Vein endothelial cell (primary cell): ENCODE measurements around the gene TMEM91. TPM values are rescaled to one million over a fixed set of nuclear protein-coding genes. Genes with fewer than 3 reads are reported as not detected.

Source experiments
- total RNA-seq: library from RNA; depleted of rRNA; stranded (reverse); fragments of >200 nt; gene quantifications from 2 replicates; pipeline ENCODE4 v1.2.3, GENCODE V29; 2012

TMEM91 gene
- 8.6 and 12.4 TPM in 2 replicates for total RNA-seq

GRCh38 chr19:41376241-41376997 lies at the start of gene TMEM91:
TSS of gene TMEM91 (plus strand) at chr19:41376533. CDS start at chr19:41378310, 1,777 bp downstream.

GRCh38 chr19:41353466-41354342 lies 22.6 kb upstream of the TMEM91 start, which contains the start of gene TGFB1:
TSS of gene TGFB1 (minus strand) at chr19:41353922. CDS start at chr19:41353044, 878 bp downstream.

GRCh38 chr19:41363753-41364523 lies 12.4 kb upstream of the TMEM91 start, which contains the start of gene B9D2:
TSS of gene B9D2 (minus strand) at chr19:41364149. CDS start at chr19:41363519, 630 bp downstream.

GRCh38 chr19:41397086-41398049 lies 21.0 kb downstream of the TMEM91 start, which contains the start of the genes BCKDHA and EXOSC5:
TSS of gene BCKDHA (plus strand) at chr19:41397818. CDS start at chr19:41397828, 10 bp downstream.
TSS of gene EXOSC5 (minus strand) at chr19:41397359. CDS start at chr19:41397328, 31 bp downstream.

GRCh38 chr19:41426952-41427646 lies 50.8 kb downstream of the TMEM91 start, which contains the start of gene B3GNT8:
TSS of gene B3GNT8 (minus strand) at chr19:41427374. CDS start at chr19:41426778, 596 bp downstream.

Other genes with a start within 250 kb of the TMEM91 start
- 1.2 and 2.0 TPM in 2 replicates for gene CYP2S1, start 183.3 kb upstream of the TMEM91 start, total RNA-seq
- gene AXL, start 157.3 kb upstream of the TMEM91 start, total RNA-seq, result 220 and 319 TPM in 2 replicates
- 160 and 163 TPM in 2 replicates for gene HNRNPUL1, start 112.2 kb upstream of the TMEM91 start, total RNA-seq
- gene CCDC97, start 66.4 kb upstream of the TMEM91 start, total RNA-seq, result 13.4 and 15.4 TPM in 2 replicates
- 37.7 and 72.5 TPM in 2 replicates for gene TGFB1, start 22.6 kb upstream of the TMEM91 start, total RNA-seq
- gene B9D2, start 12.4 kb upstream of the TMEM91 start, total RNA-seq, result 7.8 and 8.2 TPM in 2 replicates
- 19.6 and 21.9 TPM in 2 replicates for gene EXOSC5, start 20.8 kb downstream of the TMEM91 start, total RNA-seq
- 29.0 and 68.3 TPM in 2 replicates for gene BCKDHA, start 21.3 kb downstream of the TMEM91 start, total RNA-seq
- 5.1 and 5.9 TPM in 2 replicates for gene B3GNT8, start 50.8 kb downstream of the TMEM91 start, total RNA-seq
- gene DMAC2, start 63.4 kb downstream of the TMEM91 start, total RNA-seq, result 48.1 and 52.3 TPM in 2 replicates
- not detected in 2 replicates for gene ERICH4, start 66.6 kb downstream of the TMEM91 start, total RNA-seq
- gene CEACAM21, start 199.6 kb downstream of the TMEM91 start, total RNA-seq, result 4.9 and 12.2 TPM in 2 replicates